Activated CD4-positive, alpha-beta T cell treated with anti-CD3 and anti-CD28 coated beads, Interleukin-10, Interleukin-2, amounts not matched to agents 100 ng/mL and 50 ng/mL, durations not matched to agents 16 hours and 8 hours (primary cell): ENCODE results near the gene CTDSPL.

Source experiments
- DNase-seq: peaks from one replicate; pipeline ENCODE4 v3.0.0-alpha.2; 2020

Gene CTDSPL

GRCh38 chr3:37991109-37991508, 129.4 kb downstream of the CTDSPL start:
- DNase-seq: no peak

- DNase-seq: no peak
These were observed 130.1 kb downstream of the CTDSPL start for GRCh38 chr3:37991823-37992222.

DNA sequence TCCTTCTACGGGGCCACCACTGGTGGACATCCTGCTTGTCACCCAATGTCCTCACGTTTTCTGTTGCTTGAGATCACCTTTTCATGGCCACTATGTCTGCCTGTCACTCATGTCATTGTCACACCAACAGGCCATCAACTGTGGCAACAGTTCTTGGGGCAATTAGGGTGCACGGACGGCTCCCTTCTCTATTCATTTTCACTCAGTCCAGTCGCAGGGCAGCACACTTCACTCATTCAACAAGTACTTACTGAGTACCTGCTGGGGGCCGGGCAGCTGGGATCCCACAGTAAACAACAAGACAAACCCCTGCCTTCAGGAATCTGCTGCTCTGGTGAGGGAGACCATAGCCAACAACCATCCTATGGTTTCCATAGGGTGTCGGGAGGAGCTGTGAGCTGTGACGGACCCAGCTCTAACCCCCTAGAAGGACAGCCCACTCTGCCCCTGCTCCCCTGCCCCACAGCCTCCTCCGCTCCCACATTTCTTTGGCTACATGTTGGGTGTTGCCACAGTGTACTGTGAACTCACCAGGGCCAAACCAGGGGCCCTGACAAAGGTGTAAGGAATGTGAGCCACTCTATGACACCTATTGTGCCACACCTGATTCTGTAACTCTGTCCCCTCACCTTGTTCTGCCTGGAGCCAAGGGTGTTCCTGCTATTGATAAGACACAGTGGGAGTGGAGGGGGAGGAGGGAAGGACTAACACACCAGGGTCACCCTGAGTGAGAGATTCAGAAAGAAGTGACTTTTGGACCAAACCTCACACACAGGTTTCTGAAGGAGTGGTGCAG, 130.8 kb downstream of the CTDSPL start:
- DNase-seq: no peak

GRCh38 chr3:37993067-37993455, 131.4 kb downstream of the CTDSPL start:
- DNase-seq: no peak

DNA sequence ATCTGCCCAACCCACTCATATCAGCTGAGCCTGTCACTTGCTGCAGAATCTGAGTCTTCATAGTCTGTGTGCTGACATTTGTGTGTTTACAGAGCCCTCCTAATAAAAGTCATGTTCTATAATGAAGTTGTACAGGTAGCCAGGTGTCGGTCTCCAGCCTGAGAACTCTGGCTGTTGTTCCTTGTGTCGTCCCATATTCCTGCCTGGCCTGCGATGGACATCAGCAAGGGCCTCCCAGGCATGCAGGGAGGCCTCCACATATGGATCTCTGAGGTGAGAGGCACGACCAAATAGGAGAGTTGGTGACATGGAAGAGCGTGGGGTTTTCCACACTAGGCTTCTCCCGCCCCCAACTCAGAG, 131.8 kb downstream of the CTDSPL start:
- DNase-seq: no peak

DNA sequence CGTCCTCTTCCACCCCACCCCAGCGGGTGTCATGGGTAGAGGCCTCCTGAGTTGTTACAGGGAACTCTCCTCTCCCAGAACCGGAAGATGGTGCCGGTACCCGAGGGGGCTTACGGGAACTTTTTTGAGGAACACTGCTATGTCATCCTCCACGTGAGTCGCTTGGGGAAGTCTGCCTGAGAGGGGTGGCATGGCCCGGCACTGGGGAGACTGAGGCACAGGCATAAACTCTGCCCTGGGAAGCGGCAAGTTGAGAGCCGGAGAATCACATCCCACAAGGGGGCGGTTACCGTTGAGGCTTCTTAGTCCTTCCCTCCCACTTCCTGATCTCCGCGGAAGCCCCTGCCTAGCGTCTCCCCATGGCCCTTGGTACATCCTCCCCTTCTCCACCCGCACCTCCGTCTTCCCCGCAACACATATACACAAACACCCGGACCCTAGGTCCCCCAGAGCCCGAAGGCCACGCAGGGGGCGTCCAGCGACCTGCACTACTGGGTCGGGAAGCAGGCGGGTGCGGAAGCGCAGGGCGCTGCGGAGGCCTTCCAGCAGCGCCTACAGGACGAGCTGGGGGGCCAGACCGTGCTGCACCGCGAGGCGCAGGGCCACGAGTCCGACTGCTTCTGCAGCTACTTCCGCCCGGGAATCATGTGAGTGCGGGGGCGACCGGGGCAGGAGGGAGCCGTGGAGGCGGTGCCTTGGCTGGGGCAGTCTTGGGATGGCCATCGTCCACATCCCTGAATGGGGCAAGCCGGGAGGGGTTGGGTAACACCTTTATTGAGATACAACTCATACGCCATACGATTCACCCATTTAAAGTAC, 132.3 kb downstream of the CTDSPL start:
- DNase-seq: peak; percentile 82

- DNase-seq: peak; percentile 43
These were observed 132.9 kb downstream of the CTDSPL start for GRCh38 chr3:37994639-37994972.

GRCh38 chr3:37995652-37996641, 134.3 kb downstream of the CTDSPL start:
- peak; percentile 20 for DNase-seq

DNA sequence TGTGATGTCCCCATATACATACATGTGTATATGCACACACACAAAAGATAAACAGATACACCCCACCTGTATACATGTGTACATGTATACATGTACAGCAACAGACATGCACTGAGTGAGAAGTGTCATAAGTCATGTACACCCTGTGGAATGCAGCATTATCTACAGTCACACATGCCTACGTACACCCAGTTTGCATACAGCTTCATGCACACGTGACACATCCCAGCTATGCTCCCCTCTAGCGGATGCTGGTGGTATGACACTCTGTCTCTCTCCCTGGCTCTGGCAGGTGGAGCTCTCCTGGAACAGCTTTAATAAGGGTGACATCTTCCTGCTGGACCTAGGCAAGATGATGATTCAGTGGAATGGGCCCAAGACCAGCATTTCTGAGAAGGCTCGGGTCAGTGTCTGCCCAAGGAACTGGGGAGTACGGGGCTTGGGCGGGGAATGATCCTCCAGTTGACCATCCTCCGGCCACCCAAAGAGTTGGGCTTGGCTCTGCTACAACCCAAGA, 135.2 kb downstream of the CTDSPL start:
- peak; percentile 90 for DNase-seq

DNA sequence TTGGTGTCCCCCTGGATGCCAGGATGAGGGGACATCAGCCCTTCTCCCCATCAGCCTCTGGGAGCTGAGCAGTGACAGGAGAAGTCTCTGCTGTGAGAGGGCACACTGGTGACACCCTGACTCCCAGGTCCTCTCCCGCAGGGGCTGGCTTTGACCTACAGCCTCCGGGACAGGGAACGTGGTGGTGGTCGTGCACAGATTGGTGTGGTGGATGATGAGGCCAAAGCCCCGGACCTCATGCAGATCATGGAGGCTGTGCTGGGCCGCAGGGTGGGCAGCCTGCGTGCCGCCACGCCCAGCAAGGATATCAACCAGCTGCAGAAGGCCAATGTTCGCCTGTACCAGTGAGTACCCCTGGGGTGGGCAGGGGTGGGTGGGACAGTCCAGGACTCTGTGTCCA, 135.7 kb downstream of the CTDSPL start:
- no peak for DNase-seq

- no peak for DNase-seq
These were observed 136.2 kb downstream of the CTDSPL start for GRCh38 chr3:37997791-37998370.

DNA sequence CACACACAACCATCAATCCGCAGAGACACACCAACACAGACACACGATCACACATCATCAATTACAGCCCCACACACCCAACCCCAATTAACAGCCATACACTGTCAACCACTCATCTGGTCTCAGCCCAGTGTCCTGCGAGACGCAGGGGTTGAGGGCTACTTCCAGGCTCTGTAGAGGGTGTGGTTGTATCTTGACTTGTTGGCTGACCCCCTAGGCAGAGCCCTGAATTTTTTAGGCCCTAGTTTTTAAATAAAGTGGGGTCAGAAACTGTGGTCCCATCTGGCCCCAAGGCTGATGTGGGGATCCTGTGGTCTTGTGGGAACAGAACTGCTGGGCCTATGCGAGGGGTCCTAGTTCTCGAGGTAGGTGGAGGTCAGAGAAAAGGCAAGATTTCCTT, 138.2 kb downstream of the CTDSPL start:
- no peak for DNase-seq

DNA sequence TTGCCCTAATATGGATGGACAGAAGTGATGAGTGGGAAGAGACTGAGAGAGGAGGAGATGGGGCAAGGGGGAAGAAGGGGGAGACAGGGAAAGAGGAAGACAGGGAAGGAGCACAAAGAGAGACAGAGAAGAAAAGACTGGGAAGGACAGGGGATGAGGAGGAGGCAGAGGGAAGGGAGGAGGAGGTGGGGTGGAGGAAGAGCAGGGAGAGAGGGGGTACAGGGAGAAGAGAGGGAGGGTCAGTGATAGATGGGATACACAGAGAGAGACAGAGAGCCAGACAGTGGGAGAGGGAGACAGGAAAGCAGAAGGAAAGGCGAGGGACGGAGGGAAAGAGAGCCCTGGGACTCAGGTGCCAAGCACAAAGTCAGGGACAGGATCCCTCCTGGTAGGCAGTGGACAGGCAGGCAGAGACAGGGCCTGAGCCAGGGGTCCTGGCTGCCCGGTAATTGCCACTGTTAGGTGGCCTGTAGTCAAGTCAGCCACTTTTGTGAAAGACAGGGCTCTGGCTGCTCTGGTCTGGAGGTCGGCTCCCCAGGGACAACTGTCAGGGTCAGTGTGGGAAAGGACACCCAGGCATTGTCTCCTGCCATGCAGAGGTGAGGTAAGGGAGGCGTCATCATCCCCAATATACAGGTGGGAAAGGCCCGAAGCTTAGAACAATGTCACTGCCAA, 138.7 kb downstream of the CTDSPL start:
- no peak for DNase-seq

- no peak for DNase-seq
These were observed 139.3 kb downstream of the CTDSPL start for GRCh38 chr3:38000965-38001455.

- no peak for DNase-seq
These were observed 139.9 kb downstream of the CTDSPL start for GRCh38 chr3:38001456-38002081.

GRCh38 chr3:38002291-38002876, 140.7 kb downstream of the CTDSPL start:
- no peak for DNase-seq

GRCh38 chr3:38002940-38003339, 141.3 kb downstream of the CTDSPL start:
- DNase-seq: no peak

DNA sequence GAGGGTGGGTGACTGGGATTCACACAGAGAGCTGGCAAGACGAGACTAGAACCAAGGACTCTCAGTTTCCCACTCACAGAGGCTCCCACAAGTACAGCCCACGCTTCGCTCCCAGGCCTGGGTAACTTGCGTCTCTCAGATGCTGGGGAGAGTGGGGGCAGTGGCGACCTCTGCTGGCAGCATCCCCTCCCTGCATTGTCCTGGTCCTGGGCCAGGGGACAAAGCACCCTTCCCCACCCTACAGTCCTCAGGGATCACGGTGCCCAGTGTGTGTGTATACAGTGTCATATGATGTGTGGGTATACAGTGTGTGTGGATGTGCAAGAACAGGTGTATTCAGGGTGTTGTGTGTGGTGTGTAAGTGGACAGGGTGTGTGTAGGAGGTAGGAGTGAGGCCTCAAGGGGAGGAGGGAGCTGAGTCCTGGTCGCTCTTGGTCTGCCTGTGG, 141.7 kb downstream of the CTDSPL start:
- peak; percentile 56 for DNase-seq

GRCh38 chr3:38003817-38004414, 142.2 kb downstream of the CTDSPL start:
- no peak for DNase-seq

DNA sequence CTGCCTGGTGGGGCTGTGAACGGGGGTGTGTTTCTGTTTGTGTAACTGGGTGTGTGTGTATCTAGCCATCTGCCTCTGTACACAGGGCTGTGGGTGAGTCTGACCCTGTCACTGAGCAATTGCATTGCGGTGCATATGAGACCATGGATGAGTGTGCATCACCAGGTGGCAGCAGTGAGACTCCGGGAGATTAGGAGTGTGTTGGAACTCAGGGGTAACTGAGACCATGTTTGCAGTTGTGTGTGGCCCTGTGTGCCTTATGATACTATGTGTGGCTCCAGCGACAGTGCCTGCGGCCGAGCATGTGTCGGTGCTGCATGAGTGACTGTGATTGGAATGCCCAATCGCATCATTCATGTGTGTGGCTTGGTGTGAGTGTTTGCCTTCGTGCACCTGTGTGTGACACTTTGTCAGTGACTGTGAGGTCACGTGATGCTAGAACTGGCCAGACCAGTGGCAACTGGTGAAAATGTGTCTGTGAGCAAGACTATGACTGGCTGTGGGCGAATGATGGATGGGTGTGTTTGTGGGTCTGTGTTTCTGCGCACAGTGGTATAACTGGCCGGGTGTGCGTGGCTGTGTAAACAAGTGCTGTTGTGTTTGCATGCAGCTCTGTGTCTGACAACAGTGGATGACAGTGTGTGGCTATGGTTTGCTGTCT, 142.9 kb downstream of the CTDSPL start:
- peak; percentile 61 for DNase-seq
